ENCODE results near the gene CENPVL3.

GRCh38 chrX:51614353-51615012 is 4.2 kb downstream of the CENPVL3 start:
- TF ChIP-seq NR2F2 (IDR thresholded peaks at IDR 0.05), result no peak
- TF ChIP-seq CTCF (IDR thresholded peaks at IDR 0.05; ENCODE audit: low read depth, low read length, missing input control), result peak; percentile 46
- TF ChIP-seq RAD21 (IDR thresholded peaks at IDR 0.05), result peak; percentile 72 to 79
- no peak for TF ChIP-seq MAX (IDR thresholded peaks at IDR 0.05)
- TF ChIP-seq YY1 (IDR thresholded peaks at IDR 0.05), result no peak
- TF ChIP-seq SP1 (IDR thresholded peaks at IDR 0.05), result no peak

Measured in liver (tissue), 3 donors.